ENCODE data around the gene PBX2.

The PBX2 gene

GRCh38 chr6:32152769-32153563, 37.0 kb downstream of the PBX2 start:
- Histone ChIP-seq H3K36me3 (peaks cover 25% of the 10 kb centered on the region), H3K4me3 (peak overlapping the region; percentile 89), H3K27ac (no peak overlapping the region), H3K4me2 (peak overlapping the region; percentile 96), H3K9me3 (peaks cover 7% of the 10 kb centered on the region), H3K27me3 (peaks cover 8% of the 10 kb centered on the region; the same call in 1 of the 2 replicates), H3K4me1 (peaks cover 29% of the 10 kb centered on the region), H4K20me1 (0 out of 2 replicates have a peak, but pooled peaks cover 11% of the 10 kb centered on the region), H3K9ac (peak overlapping the region; percentile 81)
- no peak for TF ChIP-seq Cebpa-rat (IDR thresholded peaks at IDR 0.05)

GRCh38 chr6:32151863-32152768, 37.9 kb downstream of the PBX2 start, which contains the start of gene PRRT1:
TSS of gene PRRT1 (minus strand) at chr6:32151939. CDS start at chr6:32151827, 112 bp downstream.
- H3K4me3 ChIP-seq: no peak within 1 kb of the TSS
- 0 out of 2 replicates have a peak, but pooled peaks cover 11% of the 10 kb centered on the region for H4K20me1 ChIP-seq
- H3K9me3 ChIP-seq: peaks cover 7% of the 10 kb centered on the region
- peaks cover 8% of the 10 kb centered on the region; the same call in 1 of the 2 replicates for H3K27me3 ChIP-seq
- peaks cover 29% of the 10 kb centered on the region for H3K4me1 ChIP-seq
- no peak for TF ChIP-seq Cebpa-rat (IDR thresholded peaks at IDR 0.05)
- peak within 1 kb of the TSS; percentile 96 for H3K4me2 ChIP-seq
- peaks cover 17% of the 10 kb centered on the region for H3K36me3 ChIP-seq
- H3K9ac ChIP-seq: peak within 1 kb of the TSS; percentile 81; the same call in 1 of the 2 replicates
- H3K27ac ChIP-seq: no peak within 1 kb of the TSS

GRCh38 chr6:32151181-32151862, 38.7 kb downstream of the PBX2 start:
- no peak overlapping the region for H3K27ac ChIP-seq
- peaks cover 8% of the 10 kb centered on the region; the same call in 1 of the 2 replicates for H3K27me3 ChIP-seq
- H4K20me1 ChIP-seq: 0 out of 2 replicates have a peak, but pooled peaks cover 11% of the 10 kb centered on the region
- H3K4me2 ChIP-seq: 0 out of 2 replicates have a peak overlapping the region, but pooled peaks have one; percentile 12
- H3K9me3 ChIP-seq: peaks cover 7% of the 10 kb centered on the region
- no peak overlapping the region for H3K4me3 ChIP-seq
- H3K9ac ChIP-seq: no peak overlapping the region
- TF ChIP-seq Cebpa-rat (IDR thresholded peaks at IDR 0.05): no peak
- H3K36me3 ChIP-seq: peaks cover 9% of the 10 kb centered on the region
- peaks cover 29% of the 10 kb centered on the region for H3K4me1 ChIP-seq

GRCh38 chr6:32149932-32150870, 39.8 kb downstream of the PBX2 start:
- TF ChIP-seq Cebpa-rat (IDR thresholded peaks at IDR 0.05): no peak
- H3K9ac ChIP-seq: no peak overlapping the region
- peaks cover 8% of the 10 kb centered on the region; the same call in 1 of the 2 replicates for H3K27me3 ChIP-seq
- no peaks in the 10 kb centered on the region for H3K36me3 ChIP-seq
- no peak overlapping the region for H3K4me2 ChIP-seq
- H3K27ac ChIP-seq: no peak overlapping the region
- H3K9me3 ChIP-seq: peaks cover 7% of the 10 kb centered on the region
- H3K4me1 ChIP-seq: peaks cover 23% of the 10 kb centered on the region
- no peak overlapping the region for H3K4me3 ChIP-seq
- H4K20me1 ChIP-seq: 0 out of 2 replicates have a peak, but pooled peaks cover 6% of the 10 kb centered on the region

GRCh38 chr6:32149092-32149755, 40.8 kb downstream of the PBX2 start:
- H3K27me3 ChIP-seq: peaks cover 8% of the 10 kb centered on the region; the same call in 1 of the 2 replicates
- H3K36me3 ChIP-seq: no peaks in the 10 kb centered on the region
- no peaks in the 10 kb centered on the region for H4K20me1 ChIP-seq
- no peak overlapping the region for H3K9ac ChIP-seq
- peaks cover 7% of the 10 kb centered on the region for H3K9me3 ChIP-seq
- H3K4me2 ChIP-seq: no peak overlapping the region
- no peak for TF ChIP-seq Cebpa-rat (IDR thresholded peaks at IDR 0.05)
- no peak overlapping the region for H3K27ac ChIP-seq
- H3K4me1 ChIP-seq: peaks cover 17% of the 10 kb centered on the region
- H3K4me3 ChIP-seq: no peak overlapping the region

GRCh38 chr6:32148289-32149091, 41.5 kb downstream of the PBX2 start:
- peaks cover 17% of the 10 kb centered on the region for H3K4me1 ChIP-seq
- no peak overlapping the region for H3K4me2 ChIP-seq
- TF ChIP-seq Cebpa-rat (IDR thresholded peaks at IDR 0.05): no peak
- H3K27ac ChIP-seq: no peak overlapping the region
- H3K9me3 ChIP-seq: peaks cover 7% of the 10 kb centered on the region
- peaks cover 8% of the 10 kb centered on the region; the same call in 1 of the 2 replicates for H3K27me3 ChIP-seq
- H3K36me3 ChIP-seq: no peaks in the 10 kb centered on the region
- H4K20me1 ChIP-seq: no peaks in the 10 kb centered on the region
- no peak overlapping the region for H3K9ac ChIP-seq
- H3K4me3 ChIP-seq: no peak overlapping the region

- Histone ChIP-seq H3K9me3 (peaks cover 7% of the 10 kb centered on the region), H3K4me1 (peaks cover 8% of the 10 kb centered on the region), H3K36me3 (no peaks in the 10 kb centered on the region), H3K4me3 (no peak overlapping the region), H3K27ac (no peak overlapping the region), H3K27me3 (peaks cover 8% of the 10 kb centered on the region; the same call in 1 of the 2 replicates), H3K9ac (no peak overlapping the region), H4K20me1 (no peaks in the 10 kb centered on the region), H3K4me2 (no peak overlapping the region)
- TF ChIP-seq Cebpa-rat (IDR thresholded peaks at IDR 0.05): no peak
Measured at GRCh38 chr6:32147401-32148132, 42.4 kb downstream of the PBX2 start.
